MM.1S (cell line): ENCODE measurements around the gene CUL5.

ENCODE experiments used
- DNase-seq: peaks from one replicate; pipeline ENCODE4 v3.0.0-alpha.2; 2015
- H2AFZ ChIP-seq: fragments of 300-600 bp; sonication (generic); 2 replicates; pipeline ENCODE4 v1.6.0; 2016; ENCODE audit warnings: antibody characterized with exemption, low read length
- H3F3A ChIP-seq: fragments of 300-600 bp; sonication (generic); 2 replicates; pipeline ENCODE4 v1.6.1; 2016; ENCODE audit warnings: mild to moderate bottlenecking, antibody characterized with exemption, low read length, moderate library complexity, mixed read lengths; ENCODE audit not compliant: insufficient read depth
- H3K27ac ChIP-seq: fragments of 300-600 bp; sonication (generic); 2 replicates; pipeline ENCODE4 v1.5.1; 2016; ENCODE audit warnings: mild to moderate bottlenecking, low read length
- H3K27me3 ChIP-seq: fragments of 300-600 bp; sonication (generic); replicated peaks from 2 replicates; pipeline ENCODE4 v1.6.0; 2016; ENCODE audit warnings: low read length; ENCODE audit not compliant: insufficient read depth
- H3K36me3 ChIP-seq: fragments of 300-600 bp; sonication (generic); replicated peaks from 2 replicates; pipeline ENCODE4 v1.6.1; 2016; ENCODE audit warnings: mild to moderate bottlenecking, low read length, mixed read lengths; ENCODE audit not compliant: insufficient read depth
- H3K4me1 ChIP-seq: fragments of 300-600 bp; sonication (generic); 2 replicates; pipeline ENCODE4 v1.6.1; 2016; ENCODE audit warnings: low read length, mixed read lengths
- H3K4me2 ChIP-seq: fragments of 300-600 bp; sonication (generic); 2 replicates; pipeline ENCODE4 v1.6.0; 2016; ENCODE audit warnings: low read depth, low read length
- H3K4me3 ChIP-seq: fragments of 300-600 bp; sonication (generic); 2 replicates; pipeline ENCODE4 v1.5.1; 2016; ENCODE audit warnings: low read length, mixed read lengths
- H3K79me2 ChIP-seq: fragments of 300-600 bp; sonication (generic); 2 replicates; pipeline ENCODE4 v1.6.1; 2016; ENCODE audit warnings: mixed run types, low read length, mixed read lengths
- H3K9ac ChIP-seq: fragments of 300-600 bp; sonication (generic); 2 replicates; pipeline ENCODE4 v1.6.1; 2016; ENCODE audit warnings: low read length, mixed read lengths
- H3K9me2 ChIP-seq: fragments of 300-600 bp; sonication (generic); replicated peaks from 2 replicates; pipeline ENCODE4 v1.6.1; 2016; ENCODE audit warnings: mild to moderate bottlenecking, low read length, mixed read lengths; ENCODE audit not compliant: insufficient read depth
- H3K9me3 ChIP-seq: fragments of 300-600 bp; sonication (generic); replicated peaks from 2 replicates; pipeline ENCODE4 v1.6.1; 2016; ENCODE audit warnings: mild to moderate bottlenecking, low read length, mixed read lengths; ENCODE audit not compliant: insufficient read depth
- H4K20me1 ChIP-seq: fragments of 300-600 bp; sonication (generic); 2 replicates; pipeline ENCODE4 v1.6.1; 2016; ENCODE audit warnings: mild to moderate bottlenecking, low read length, moderate library complexity, mixed read lengths; ENCODE audit not compliant: insufficient read depth
- EZH2 ChIP-seq: fragments of 300-600 bp; sonication (generic); optimal IDR thresholded peaks from 2 replicates; pipeline ENCODE3; 2017; ENCODE audit warnings: low read depth, mild to moderate bottlenecking, antibody characterized with exemption, low read length, mixed read lengths
- EZH2phosphoT487 ChIP-seq: fragments of 300-600 bp; sonication (generic); IDR thresholded peaks from 2 replicates; pipeline ENCODE4 v1.6.1; 2018; ENCODE audit warnings: antibody characterized with exemption, low read length
- TF ChIP-seq, protein P1 (sequence below): fragments of 300-600 bp; sonication (generic); IDR thresholded peaks from 2 replicates; pipeline ENCODE4 v1.5.1; 2016; ENCODE audit warnings: antibody characterized with exemption, low read length, mixed read lengths

The CUL5 gene

GRCh38 chr11:108018708-108019107, 10.0 kb downstream of the CUL5 start:
- no peak for DNase-seq
- H2AFZ ChIP-seq, result no peak overlapping the region

GRCh38 chr11:108019870-108020540, 11.3 kb downstream of the CUL5 start:
- no peaks in the 10 kb centered on the region for H3K36me3 ChIP-seq
- DNase-seq, result no peak
- no peak overlapping the region for H2AFZ ChIP-seq
- no peaks in the 10 kb centered on the region for H3K9me2 ChIP-seq
- no peak overlapping the region for H3K27ac ChIP-seq
- no peak overlapping the region for H3K4me2 ChIP-seq
- peaks cover 98% of the 10 kb centered on the region for H3K79me2 ChIP-seq
- no peaks in the 10 kb centered on the region; the same call in 1 of the 2 replicates for H3F3A ChIP-seq
- H3K9me3 ChIP-seq, result no peaks in the 10 kb centered on the region
- H3K4me1 ChIP-seq, result no peaks in the 10 kb centered on the region
- peaks cover 17% of the 10 kb centered on the region; the same call in 1 of the 2 replicates for H4K20me1 ChIP-seq
- TF ChIP-seq, protein P1, sequence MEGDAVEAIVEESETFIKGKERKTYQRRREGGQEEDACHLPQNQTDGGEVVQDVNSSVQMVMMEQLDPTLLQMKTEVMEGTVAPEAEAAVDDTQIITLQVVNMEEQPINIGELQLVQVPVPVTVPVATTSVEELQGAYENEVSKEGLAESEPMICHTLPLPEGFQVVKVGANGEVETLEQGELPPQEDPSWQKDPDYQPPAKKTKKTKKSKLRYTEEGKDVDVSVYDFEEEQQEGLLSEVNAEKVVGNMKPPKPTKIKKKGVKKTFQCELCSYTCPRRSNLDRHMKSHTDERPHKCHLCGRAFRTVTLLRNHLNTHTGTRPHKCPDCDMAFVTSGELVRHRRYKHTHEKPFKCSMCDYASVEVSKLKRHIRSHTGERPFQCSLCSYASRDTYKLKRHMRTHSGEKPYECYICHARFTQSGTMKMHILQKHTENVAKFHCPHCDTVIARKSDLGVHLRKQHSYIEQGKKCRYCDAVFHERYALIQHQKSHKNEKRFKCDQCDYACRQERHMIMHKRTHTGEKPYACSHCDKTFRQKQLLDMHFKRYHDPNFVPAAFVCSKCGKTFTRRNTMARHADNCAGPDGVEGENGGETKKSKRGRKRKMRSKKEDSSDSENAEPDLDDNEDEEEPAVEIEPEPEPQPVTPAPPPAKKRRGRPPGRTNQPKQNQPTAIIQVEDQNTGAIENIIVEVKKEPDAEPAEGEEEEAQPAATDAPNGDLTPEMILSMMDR, result no peak
- TF ChIP-seq EZH2phosphoT487 (no peak), EZH2 (no peak)
- no peak overlapping the region for H3K4me3 ChIP-seq
- no peaks in the 10 kb centered on the region for H3K27me3 ChIP-seq
- no peak overlapping the region for H3K9ac ChIP-seq

More at GRCh38 chr11:108018708-108019107, 10.0 kb downstream of the CUL5 start:
- H3K4me3 ChIP-seq, result no peak overlapping the region
- no peaks in the 10 kb centered on the region for H3K9me2 ChIP-seq
- no peaks in the 10 kb centered on the region for H3K4me1 ChIP-seq
- H3K4me2 ChIP-seq, result no peak overlapping the region
- no peaks in the 10 kb centered on the region for H3K9me3 ChIP-seq
- TF ChIP-seq, protein P1, result no peak
- TF ChIP-seq EZH2phosphoT487 (no peak), EZH2 (no peak)
- H3K9ac ChIP-seq, result no peak overlapping the region
- H3K36me3 ChIP-seq, result no peaks in the 10 kb centered on the region
- H3K79me2 ChIP-seq, result peaks cover 98% of the 10 kb centered on the region
- no peaks in the 10 kb centered on the region; the same call in 1 of the 2 replicates for H3F3A ChIP-seq
- H4K20me1 ChIP-seq, result peaks cover 13% of the 10 kb centered on the region; the same call in 1 of the 2 replicates
- H3K27ac ChIP-seq, result no peak overlapping the region
- H3K27me3 ChIP-seq, result no peaks in the 10 kb centered on the region

DNA sequence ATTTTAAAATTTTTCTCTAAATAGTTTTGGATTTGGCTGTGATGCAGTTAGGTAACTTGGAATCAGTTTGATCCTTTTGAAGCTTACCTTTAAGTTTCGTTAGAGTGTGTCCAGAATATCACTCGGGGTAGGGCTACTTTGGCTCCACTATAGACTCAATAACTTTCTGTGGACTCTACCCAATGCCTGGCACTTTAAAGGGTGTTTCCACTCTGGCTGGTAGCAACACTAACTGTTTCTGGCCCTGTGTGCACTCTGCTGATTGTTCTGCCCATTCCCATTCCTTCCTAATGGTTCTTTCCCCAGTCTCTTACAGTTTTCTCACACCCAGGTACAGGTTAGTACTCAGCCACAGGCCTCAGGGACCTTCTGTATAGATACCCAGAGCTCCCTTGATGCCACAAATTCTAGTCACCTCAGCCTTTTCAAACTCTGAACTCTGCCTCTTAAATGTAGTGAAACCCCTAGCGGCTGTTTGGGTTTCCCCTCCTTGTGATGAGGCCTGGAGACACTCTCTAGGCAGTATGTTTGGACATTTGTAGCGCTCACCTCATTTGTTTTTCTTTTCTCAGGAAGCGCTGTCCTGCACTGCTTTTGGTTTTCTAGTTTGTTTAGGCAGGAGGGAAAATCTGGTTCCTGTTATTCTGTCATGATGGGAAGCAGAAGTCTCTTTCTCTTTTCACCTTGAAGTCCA, 16.8 kb downstream of the CUL5 start:
- peaks cover 95% of the 10 kb centered on the region for H3K79me2 ChIP-seq
- H3K9me3 ChIP-seq, result no peaks in the 10 kb centered on the region
- H3F3A ChIP-seq, result no peaks in the 10 kb centered on the region; the same call in 1 of the 2 replicates
- no peaks in the 10 kb centered on the region for H3K4me1 ChIP-seq
- TF ChIP-seq EZH2phosphoT487, result no peak
- TF ChIP-seq, protein P1, result no peak
- no peak for TF ChIP-seq EZH2
- no peaks in the 10 kb centered on the region for H3K36me3 ChIP-seq
- H3K9me2 ChIP-seq, result no peaks in the 10 kb centered on the region
- no peak overlapping the region for H2AFZ ChIP-seq
- H3K27me3 ChIP-seq, result no peaks in the 10 kb centered on the region
- no peak overlapping the region for H3K27ac ChIP-seq
- H3K4me2 ChIP-seq, result no peak overlapping the region
- H3K9ac ChIP-seq, result no peak overlapping the region
- H4K20me1 ChIP-seq, result peaks cover 13% of the 10 kb centered on the region; the same call in 1 of the 2 replicates
- no peak overlapping the region for H3K4me3 ChIP-seq
- peak; percentile 36 for DNase-seq
